ENCODE measurements around the gene QSOX2. TPM values are rescaled to one million over a fixed set of nuclear protein-coding genes. Genes with fewer than 3 reads are reported as not detected.

The QSOX2 gene
- total RNA-seq, 2 donors from 2014 or later = 4.3 to 12.2 TPM

GRCh38 chr9:136219276-136219675 lies 26.3 kb downstream of the QSOX2 start:
- Histone ChIP-seq H3K36me3 (peaks cover 0 to 6% of the 10 kb centered on the region in 2 donors), H3K9me3 (no peaks in the 10 kb centered on the region), H3K4me3 (no peak overlapping the region), H3K27ac (no peak overlapping the region), H3K27me3 (replicated peaks; ENCODE audit: insufficient read depth) (no peaks in the 10 kb centered on the region), H3K4me1 (replicated peaks) (no peaks in the 10 kb centered on the region)
- intact Hi-C loops (cut with DNase I) = no loop called here
- TF ChIP-seq POLR2AphosphoS5 (IDR thresholded peaks at IDR 0.05) = no peak
- TF ChIP-seq POLR2A (IDR thresholded peaks at IDR 0.05) = no peak
- TF ChIP-seq, protein P1, sequence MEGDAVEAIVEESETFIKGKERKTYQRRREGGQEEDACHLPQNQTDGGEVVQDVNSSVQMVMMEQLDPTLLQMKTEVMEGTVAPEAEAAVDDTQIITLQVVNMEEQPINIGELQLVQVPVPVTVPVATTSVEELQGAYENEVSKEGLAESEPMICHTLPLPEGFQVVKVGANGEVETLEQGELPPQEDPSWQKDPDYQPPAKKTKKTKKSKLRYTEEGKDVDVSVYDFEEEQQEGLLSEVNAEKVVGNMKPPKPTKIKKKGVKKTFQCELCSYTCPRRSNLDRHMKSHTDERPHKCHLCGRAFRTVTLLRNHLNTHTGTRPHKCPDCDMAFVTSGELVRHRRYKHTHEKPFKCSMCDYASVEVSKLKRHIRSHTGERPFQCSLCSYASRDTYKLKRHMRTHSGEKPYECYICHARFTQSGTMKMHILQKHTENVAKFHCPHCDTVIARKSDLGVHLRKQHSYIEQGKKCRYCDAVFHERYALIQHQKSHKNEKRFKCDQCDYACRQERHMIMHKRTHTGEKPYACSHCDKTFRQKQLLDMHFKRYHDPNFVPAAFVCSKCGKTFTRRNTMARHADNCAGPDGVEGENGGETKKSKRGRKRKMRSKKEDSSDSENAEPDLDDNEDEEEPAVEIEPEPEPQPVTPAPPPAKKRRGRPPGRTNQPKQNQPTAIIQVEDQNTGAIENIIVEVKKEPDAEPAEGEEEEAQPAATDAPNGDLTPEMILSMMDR (IDR thresholded peaks at IDR 0.05) = no peak
- WGBS = 62% methylated on average over 13 of the region's 13 CpGs
- no peak for DNase-seq (ENCODE audit: low spot score)

- H3K4me1 ChIP-seq (replicated peaks) = no peaks in the 10 kb centered on the region
- H3K4me3 ChIP-seq = no peak overlapping the region
- no peak for DNase-seq (ENCODE audit: low spot score)
- TF ChIP-seq POLR2A (IDR thresholded peaks at IDR 0.05) = no peak
- TF ChIP-seq POLR2AphosphoS5 (IDR thresholded peaks at IDR 0.05) = no peak
- TF ChIP-seq, protein P1 (IDR thresholded peaks at IDR 0.05) = no peak
- intact Hi-C loops (cut with DNase I) = no loop called here
- H3K36me3 ChIP-seq = peaks cover 3 to 5% of the 10 kb centered on the region in 2 donors
- 82% methylated on average over 15 of the region's 15 CpGs for WGBS
- H3K27me3 ChIP-seq (replicated peaks; ENCODE audit: insufficient read depth) = no peaks in the 10 kb centered on the region
- no peak overlapping the region for H3K27ac ChIP-seq
- H3K9me3 ChIP-seq = no peaks in the 10 kb centered on the region
Measured at GRCh38 chr9:136218673-136219072, 26.9 kb downstream of the QSOX2 start.

GRCh38 chr9:136218271-136218670 lies 27.3 kb downstream of the QSOX2 start:
- Histone ChIP-seq H3K27ac (no peak overlapping the region), H3K27me3 (replicated peaks; ENCODE audit: insufficient read depth) (no peaks in the 10 kb centered on the region), H3K9me3 (no peaks in the 10 kb centered on the region), H3K4me1 (replicated peaks) (no peaks in the 10 kb centered on the region), H3K36me3 (peaks cover under 1 to 4% of the 10 kb centered on the region in 2 donors), H3K4me3 (no peak overlapping the region)
- WGBS = 92% methylated on average over 16 of the region's 16 CpGs
- TF ChIP-seq, protein P1 (IDR thresholded peaks at IDR 0.05) = no peak
- TF ChIP-seq POLR2AphosphoS5 (IDR thresholded peaks at IDR 0.05) = no peak
- DNase-seq (ENCODE audit: low spot score) = no peak
- intact Hi-C loops (cut with DNase I) = no loop called here

- Histone ChIP-seq H3K9me3 (no peaks in the 10 kb centered on the region), H3K27ac (no peak overlapping the region), H3K4me3 (no peak overlapping the region), H3K27me3 (replicated peaks; ENCODE audit: insufficient read depth) (no peaks in the 10 kb centered on the region), H3K4me1 (replicated peaks) (no peaks in the 10 kb centered on the region), H3K36me3 (peaks cover 0 to 4% of the 10 kb centered on the region in 2 donors)
- TF ChIP-seq POLR2AphosphoS5 (IDR thresholded peaks at IDR 0.05) = no peak
- TF ChIP-seq, protein P1 (IDR thresholded peaks at IDR 0.05) = no peak
- WGBS = 91% methylated on average over 34 of the region's 37 CpGs
- DNase-seq (ENCODE audit: low spot score) = no peak
- intact Hi-C loops (cut with DNase I) = no loop called here
Measured at GRCh38 chr9:136216541-136217244, 28.9 kb downstream of the QSOX2 start.

DNA sequence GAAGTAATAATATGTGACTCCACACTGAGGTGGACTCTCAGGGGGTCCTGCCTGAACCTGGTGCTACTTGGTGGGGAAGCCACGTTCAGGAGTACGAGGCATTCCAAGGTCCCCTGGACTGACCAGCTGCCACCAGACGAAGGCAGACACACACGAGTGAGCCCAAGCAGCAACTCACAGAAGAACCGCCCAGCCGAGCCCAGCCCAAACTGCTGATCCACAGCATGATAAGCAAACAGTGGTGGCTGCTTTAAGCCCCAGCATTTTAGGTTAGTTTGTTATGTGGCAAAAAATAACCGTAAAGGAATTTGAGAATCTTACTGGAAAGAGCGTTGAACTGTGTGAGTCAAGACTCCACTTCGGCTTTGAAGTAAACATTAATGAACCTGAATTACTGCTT lies 31.9 kb downstream of the QSOX2 start:
- no peaks in the 10 kb centered on the region for H3K4me1 ChIP-seq (replicated peaks)
- H3K4me3 ChIP-seq = no peak overlapping the region
- WGBS = 93% methylated on average over 9 of the region's 9 CpGs
- H3K27me3 ChIP-seq (replicated peaks; ENCODE audit: insufficient read depth) = no peaks in the 10 kb centered on the region
- TF ChIP-seq POLR2A (IDR thresholded peaks at IDR 0.05) (no peak), POLR2AphosphoS5 (IDR thresholded peaks at IDR 0.05) (no peak)
- TF ChIP-seq, protein P1 (IDR thresholded peaks at IDR 0.05) = no peak
- intact Hi-C loops (cut with DNase I) = no loop called here
- no peak overlapping the region for H3K27ac ChIP-seq
- peaks cover 0 to 4% of the 10 kb centered on the region in 2 donors for H3K36me3 ChIP-seq
- H3K9me3 ChIP-seq = no peaks in the 10 kb centered on the region
- DNase-seq (ENCODE audit: low spot score) = no peak
